ENCODE data around the gene TATDN3.

Gene TATDN3

GRCh38 chr1:212780759-212781158 is 10.9 kb upstream of the TATDN3 start:
- no peaks in the 10 kb centered on the region for H4K20me1 ChIP-seq (ENCODE audit: insufficient read depth, low read length)
- no peaks in the 10 kb centered on the region for H3K9me3 ChIP-seq (ENCODE audit: insufficient read depth, low read length, severe bottlenecking)
- peaks cover 47% of the 10 kb centered on the region for H3K36me3 ChIP-seq (ENCODE audit: insufficient read depth, low read length)
- no peak overlapping the region for H3K4me2 ChIP-seq (ENCODE audit: insufficient read depth, low read length)
- H3K9ac ChIP-seq (ENCODE audit: low read depth, low read length), result no peak overlapping the region
- DNase-seq, result no peak
- no peaks in the 10 kb centered on the region for H3K4me1 ChIP-seq (ENCODE audit: insufficient read depth, low read length)
- H3K79me2 ChIP-seq (ENCODE audit: insufficient read depth, low read length), result no peaks in the 10 kb centered on the region
- H3K4me3 ChIP-seq (ENCODE audit: low read depth in 1 of 2, low read length in 2 of 2), result no peak overlapping the region
- no peaks in the 10 kb centered on the region for H3K27me3 ChIP-seq (ENCODE audit: insufficient read depth, low read length, poor library complexity)
- no peak for TF ChIP-seq CTCF (IDR thresholded peaks at IDR 0.05; ENCODE audit: borderline replicate concordance, extremely low read depth, low read length, poor library complexity, severe bottlenecking)
- TF ChIP-seq EZH2 (IDR thresholded peaks at IDR 0.05; ENCODE audit: borderline replicate concordance, low read depth, low read length, severe bottlenecking), result no peak
- H2AFZ ChIP-seq (ENCODE audit: low read depth, low read length), result no peak overlapping the region
- H3K27ac ChIP-seq (ENCODE audit: low read length), result no peak overlapping the region
- no peak for ATAC-seq (ENCODE audit: insufficient read depth, low read depth)

GRCh38 chr1:212781225-212781624 is 10.5 kb upstream of the TATDN3 start:
- Histone ChIP-seq H2AFZ (ENCODE audit: low read depth, low read length) (no peak overlapping the region), H3K4me3 (ENCODE audit: low read depth in 1 of 2, low read length in 2 of 2) (no peak overlapping the region), H3K27me3 (ENCODE audit: insufficient read depth, low read length, poor library complexity) (no peaks in the 10 kb centered on the region), H3K9me3 (ENCODE audit: insufficient read depth, low read length, severe bottlenecking) (no peaks in the 10 kb centered on the region), H3K9ac (ENCODE audit: low read depth, low read length) (no peak overlapping the region), H3K27ac (ENCODE audit: low read length) (no peak overlapping the region), H3K79me2 (ENCODE audit: insufficient read depth, low read length) (no peaks in the 10 kb centered on the region), H3K36me3 (ENCODE audit: insufficient read depth, low read length) (peaks cover 50% of the 10 kb centered on the region), H4K20me1 (ENCODE audit: insufficient read depth, low read length) (no peaks in the 10 kb centered on the region), H3K4me2 (ENCODE audit: insufficient read depth, low read length) (no peak overlapping the region), H3K4me1 (ENCODE audit: insufficient read depth, low read length) (no peaks in the 10 kb centered on the region)
- no peak for TF ChIP-seq EZH2 (IDR thresholded peaks at IDR 0.05; ENCODE audit: borderline replicate concordance, low read depth, low read length, severe bottlenecking)
- TF ChIP-seq CTCF (IDR thresholded peaks at IDR 0.05; ENCODE audit: borderline replicate concordance, extremely low read depth, low read length, poor library complexity, severe bottlenecking), result no peak
- DNase-seq (no peak), ATAC-seq (ENCODE audit: insufficient read depth, low read depth) (no peak)

- Histone ChIP-seq H3K9me3 (ENCODE audit: insufficient read depth, low read length, severe bottlenecking) (no peaks in the 10 kb centered on the region), H4K20me1 (ENCODE audit: insufficient read depth, low read length) (no peaks in the 10 kb centered on the region), H2AFZ (ENCODE audit: low read depth, low read length) (no peak overlapping the region), H3K79me2 (ENCODE audit: insufficient read depth, low read length) (peaks cover 6% of the 10 kb centered on the region; the same call in 1 of the 2 replicates), H3K27ac (ENCODE audit: low read length) (no peak overlapping the region), H3K9ac (ENCODE audit: low read depth, low read length) (no peak overlapping the region), H3K27me3 (ENCODE audit: insufficient read depth, low read length, poor library complexity) (no peaks in the 10 kb centered on the region), H3K36me3 (ENCODE audit: insufficient read depth, low read length) (peaks cover 63% of the 10 kb centered on the region), H3K4me1 (ENCODE audit: insufficient read depth, low read length) (no peaks in the 10 kb centered on the region), H3K4me2 (ENCODE audit: insufficient read depth, low read length) (no peak overlapping the region), H3K4me3 (ENCODE audit: low read depth in 1 of 2, low read length in 2 of 2) (no peak overlapping the region)
- ATAC-seq (ENCODE audit: insufficient read depth, low read depth) (peak; percentile 74), DNase-seq (no peak)
- TF ChIP-seq CTCF (IDR thresholded peaks at IDR 0.05; ENCODE audit: borderline replicate concordance, extremely low read depth, low read length, poor library complexity, severe bottlenecking) (peak; percentile 76), EZH2 (IDR thresholded peaks at IDR 0.05; ENCODE audit: borderline replicate concordance, low read depth, low read length, severe bottlenecking) (no peak)
Measured at GRCh38 chr1:212782422-212783154, 9.1 kb upstream of the TATDN3 start.

All from DND-41 (cell line).